GM23248 (cell line): ENCODE results near the gene APBA3. TPM values are rescaled to one million over a fixed set of nuclear protein-coding genes. Genes with fewer than 3 reads are reported as not detected.

ENCODE experiments used
- DNase-seq: peaks from one replicate; pipeline ENCODE4 v3.0.0-alpha.2; 2015
- H2AFZ ChIP-seq: fragments of 200-600 bp; sonication (generic); 2 replicates; pipeline ENCODE4 v1.6.1; 2016; ENCODE audit warnings: antibody characterized with exemption
- H3F3A ChIP-seq: fragments of 200-600 bp; sonication (generic); 2 replicates; pipeline ENCODE4 v1.6.1; 2016; ENCODE audit warnings: mild to moderate bottlenecking, antibody characterized with exemption, mixed run types; ENCODE audit not compliant: insufficient read depth
- H3K27ac ChIP-seq: fragments of 200-600 bp; sonication (generic); 2 replicates; pipeline ENCODE4 v1.5.1; 2016; ENCODE audit warnings: mild to moderate bottlenecking
- H3K27me3 ChIP-seq: fragments of 200-600 bp; sonication (generic); replicated peaks from 2 replicates; pipeline ENCODE4 v1.6.1; 2016; ENCODE audit warnings: mild to moderate bottlenecking; ENCODE audit not compliant: insufficient read depth
- H3K36me3 ChIP-seq: fragments of 200-600 bp; sonication (generic); 2 replicates; pipeline ENCODE4 v1.6.1; 2016; ENCODE audit warnings: low read depth, mild to moderate bottlenecking
- H3K4me1 ChIP-seq: fragments of 200-600 bp; sonication (generic); 2 replicates; pipeline ENCODE4 v1.6.1; 2016; ENCODE audit warnings: mild to moderate bottlenecking; ENCODE audit not compliant: insufficient read depth
- H3K4me2 ChIP-seq: fragments of 200-600 bp; sonication (generic); one replicate; pipeline ENCODE4 v1.6.1; 2016; ENCODE audit warnings: mild to moderate bottlenecking; ENCODE audit not compliant: unreplicated experiment
- H3K4me3 ChIP-seq: fragments of 200-600 bp; sonication (generic); 2 replicates; pipeline ENCODE4 v1.5.1; 2016; ENCODE audit warnings: mild to moderate bottlenecking
- H3K79me2 ChIP-seq: fragments of 200-600 bp; sonication (generic); 2 replicates; pipeline ENCODE4 v1.6.1; 2016; ENCODE audit warnings: mild to moderate bottlenecking; ENCODE audit not compliant: insufficient read depth
- H3K9ac ChIP-seq: fragments of 200-600 bp; sonication (generic); 2 replicates; pipeline ENCODE4 v1.6.1; 2016; ENCODE audit warnings: mild to moderate bottlenecking
- H3K9me2 ChIP-seq: fragments of 200-600 bp; sonication (generic); 2 replicates; pipeline ENCODE4 v1.6.1; 2016; ENCODE audit warnings: mixed run types, mild to moderate bottlenecking, moderate library complexity; ENCODE audit not compliant: insufficient read depth
- H3K9me3 ChIP-seq: fragments of 200-600 bp; sonication (generic); one replicate; pipeline ENCODE4 v1.6.1; 2017; ENCODE audit warnings: low read depth
- H4K20me1 ChIP-seq: fragments of 200-600 bp; sonication (generic); 2 replicates; pipeline ENCODE4 v1.6.0; 2016; ENCODE audit not compliant: insufficient read depth
- EZH2 ChIP-seq: fragments of 200-600 bp; sonication (generic); IDR thresholded peaks from 2 replicates; pipeline ENCODE4 v1.6.1; 2018; ENCODE audit warnings: antibody characterized with exemption, mild to moderate bottlenecking; ENCODE audit not compliant: insufficient read depth, poor library complexity, severe bottlenecking
- EZH2phosphoT487 ChIP-seq: fragments of 200-600 bp; sonication (generic); IDR thresholded peaks from 2 replicates; pipeline ENCODE4 v1.6.1; 2018; ENCODE audit warnings: antibody characterized with exemption, moderate library complexity, mild to moderate bottlenecking, low read depth; ENCODE audit not compliant: insufficient read depth
- WGBS, 2 experiments: methylation state at CpG; one replicate each; pipeline ENCODE4 v1.1.6; 2015 to 2017; ENCODE audit warnings: low lambda C conversion rate in 2 of 2, low coverage in 1 of 2; ENCODE audit errors: missing lambda C conversion rate in 2 of 2; 5-methylcytosine and 5-hydroxymethylcytosine counted together
- in situ Hi-C: fragments of 300-500 bp; cut with MboI; formaldehyde crosslinking; loops from 2 replicates; pipeline ENCODE4 v1.15.0; 2020
- polyA plus RNA-seq: library from polyadenylated mRNA; unstranded; fragments of >200 nt; fragmentation: Nextera tagmentation; extraction: Ambion mirVana; gene quantifications from 2 replicates; pipeline ENCODE4 v1.2.1, GENCODE V29; 2016
- total RNA-seq: library from RNA; depleted of rRNA; stranded (reverse); fragments of >200 nt; shearing (Covaris generic); gene quantifications from 2 replicates; pipeline ENCODE4 v1.2.3, GENCODE V29; 2014

The APBA3 gene
- total and polyA plus RNA-seq, 2 experiments from 2014 or later, result 16.9 to 28.3 TPM

DNA sequence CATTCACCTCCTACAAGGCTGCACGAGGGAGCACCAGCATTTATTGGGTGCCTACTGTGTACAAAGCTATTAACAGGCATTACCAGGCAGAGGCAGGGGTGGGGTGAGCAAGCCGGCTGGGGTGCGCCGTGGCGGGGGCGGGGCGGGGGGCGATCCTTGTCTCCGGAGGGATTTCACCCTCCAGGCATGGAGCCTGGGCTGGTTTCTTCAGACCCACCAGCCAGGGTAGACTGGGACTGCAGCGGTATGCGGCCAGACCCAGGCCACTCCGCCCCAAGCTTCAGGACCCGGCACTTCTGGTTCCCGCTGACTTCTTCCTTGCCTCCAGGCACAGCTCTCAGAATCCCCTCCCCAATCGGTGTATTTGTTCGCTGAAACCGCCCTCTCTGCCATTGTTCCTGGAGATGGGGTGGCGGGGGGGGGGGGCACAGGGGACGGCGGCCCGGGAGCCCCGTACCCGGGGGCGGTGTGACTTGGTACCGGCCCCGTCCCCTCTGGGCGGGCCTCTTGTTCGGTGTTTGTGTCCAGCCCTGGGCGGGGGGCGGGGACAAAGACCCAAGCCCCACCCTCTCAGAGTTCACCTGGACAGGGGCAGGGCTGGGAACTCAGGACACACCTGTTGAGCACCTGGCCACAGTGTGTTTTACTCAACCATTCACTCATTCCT is 38.9 kb downstream of the APBA3 start:
- no peaks in the 10 kb centered on the region for H3K9me2 ChIP-seq
- no peak overlapping the region for H3K4me3 ChIP-seq
- in situ Hi-C loops, result no loop called here
- H3K27ac ChIP-seq, result no peak overlapping the region
- 3 to 5% methylated on average over 23 to 26 of the region's 30 CpGs for WGBS, 2 experiments
- H3K9me3 ChIP-seq, result no peaks in the 10 kb centered on the region
- H3K9ac ChIP-seq, result no peak overlapping the region
- no peaks in the 10 kb centered on the region for H3K36me3 ChIP-seq
- no peak overlapping the region for H2AFZ ChIP-seq
- H4K20me1 ChIP-seq, result no peaks in the 10 kb centered on the region
- H3K27me3 ChIP-seq, result peaks cover 19% of the 10 kb centered on the region
- no peak overlapping the region for H3K4me2 ChIP-seq
- TF ChIP-seq EZH2phosphoT487, result no peak
- no peak for TF ChIP-seq EZH2
- DNase-seq, result no peak
- H3K4me1 ChIP-seq, result no peaks in the 10 kb centered on the region
- H3K79me2 ChIP-seq, result no peaks in the 10 kb centered on the region
- no peaks in the 10 kb centered on the region for H3F3A ChIP-seq

- Histone ChIP-seq H3K9me2 (no peaks in the 10 kb centered on the region), H3K9me3 (no peaks in the 10 kb centered on the region), H3K79me2 (no peaks in the 10 kb centered on the region), H3K27ac (no peak overlapping the region), H3K4me2 (no peak overlapping the region), H3K4me3 (no peak overlapping the region), H3K4me1 (no peaks in the 10 kb centered on the region), H3K9ac (no peak overlapping the region), H3K27me3 (peaks cover 19% of the 10 kb centered on the region), H3F3A (no peaks in the 10 kb centered on the region), H2AFZ (no peak overlapping the region), H3K36me3 (no peaks in the 10 kb centered on the region), H4K20me1 (no peaks in the 10 kb centered on the region)
- DNase-seq, result no peak
- 1 to 2% methylated on average over 23 to 25 of the region's 26 CpGs for WGBS, 2 experiments
- TF ChIP-seq EZH2 (peak; percentile 79), EZH2phosphoT487 (no peak)
- in situ Hi-C loops, result no loop called here
Measured at GRCh38 chr19:3721887-3722442, 39.5 kb downstream of the APBA3 start.

DNA sequence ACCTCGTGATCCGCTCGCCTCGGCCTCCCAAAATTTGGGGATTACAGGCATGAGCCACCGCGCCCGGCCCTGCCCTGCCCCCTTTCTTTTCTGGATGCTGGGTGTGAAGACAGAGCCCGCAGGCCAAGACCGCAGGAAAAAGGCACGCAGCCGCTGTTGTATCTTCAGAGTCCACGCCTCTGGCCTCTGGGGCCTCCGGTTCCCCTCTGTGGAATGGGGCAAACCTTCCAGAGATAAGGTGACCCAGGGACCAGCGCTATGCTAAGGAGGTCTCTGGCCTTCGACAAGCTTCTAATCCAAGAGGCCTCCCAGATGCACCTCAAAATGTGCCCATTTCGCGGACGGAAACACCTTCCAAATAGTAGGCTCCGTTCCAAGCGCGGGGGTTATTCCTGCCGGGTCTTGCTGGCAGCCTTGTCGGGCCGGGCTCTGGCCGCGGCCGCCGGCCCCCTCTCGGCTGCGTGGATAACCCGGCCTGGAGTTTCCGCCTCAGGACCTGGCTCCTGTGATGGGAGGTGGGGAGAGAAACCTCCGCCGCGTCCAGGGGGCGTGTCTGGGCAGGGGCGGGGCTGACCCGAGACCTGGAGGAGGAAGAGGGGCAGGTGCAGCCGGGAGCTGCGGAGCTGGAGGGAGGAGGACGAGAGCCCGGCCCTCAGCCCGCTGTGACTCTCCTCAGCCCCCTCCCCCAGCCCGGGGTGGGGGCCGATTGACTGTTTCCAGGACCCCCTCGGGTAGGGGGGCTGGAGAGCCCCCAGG is 40.2 kb downstream of the APBA3 start:
- Histone ChIP-seq H3K36me3 (no peaks in the 10 kb centered on the region), H3K9me3 (no peaks in the 10 kb centered on the region), H2AFZ (no peak overlapping the region), H3K27ac (no peak overlapping the region), H3K4me3 (no peak overlapping the region), H4K20me1 (no peaks in the 10 kb centered on the region), H3K4me2 (no peak overlapping the region), H3K9me2 (no peaks in the 10 kb centered on the region), H3K9ac (no peak overlapping the region), H3F3A (no peaks in the 10 kb centered on the region), H3K27me3 (peaks cover 19% of the 10 kb centered on the region), H3K4me1 (no peaks in the 10 kb centered on the region), H3K79me2 (no peaks in the 10 kb centered on the region)
- in situ Hi-C loops, result no loop called here
- 18 to 23% methylated on average over 36 to 41 of the region's 46 CpGs for WGBS, 2 experiments
- DNase-seq, result peak; percentile 87
- TF ChIP-seq EZH2 (no peak), EZH2phosphoT487 (no peak)

DNA sequence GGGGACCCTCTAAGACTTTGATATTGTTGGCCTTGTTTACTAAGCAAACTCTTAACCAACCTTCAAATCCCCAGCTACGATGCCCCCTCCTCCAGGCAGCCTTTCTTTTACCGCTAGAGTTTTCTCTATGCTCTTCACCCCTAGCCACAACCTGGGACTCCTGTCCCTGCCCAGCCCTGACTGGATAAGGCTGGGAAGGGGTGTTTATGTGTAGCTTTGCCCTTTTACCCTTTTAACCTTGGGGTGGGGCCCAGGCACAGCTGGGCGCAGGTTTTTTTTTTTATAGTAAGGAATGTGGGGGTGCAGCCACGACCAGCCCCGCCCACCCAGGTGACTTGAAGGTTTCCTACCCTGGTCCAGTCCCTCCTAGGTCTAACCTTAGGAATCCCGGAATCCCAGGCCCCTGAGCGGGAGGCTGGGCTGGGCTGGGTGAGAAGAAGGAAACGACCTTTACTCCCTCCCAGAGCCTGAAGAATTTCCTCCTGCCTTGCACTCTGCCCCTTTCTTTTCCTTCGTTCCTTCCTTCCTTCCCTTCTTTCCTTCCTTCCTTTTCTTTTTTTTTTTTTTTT is 41.1 kb downstream of the APBA3 start:
- WGBS, 2 experiments, result 15 to 19% methylated on average over 8 to 9 of the region's 9 CpGs

More for the DNA sequence above, 41.1 kb downstream of the APBA3 start:
- H4K20me1 ChIP-seq, result no peaks in the 10 kb centered on the region
- no peaks in the 10 kb centered on the region for H3K9me3 ChIP-seq
- H3F3A ChIP-seq, result no peaks in the 10 kb centered on the region
- no peak overlapping the region for H3K27ac ChIP-seq
- TF ChIP-seq EZH2 (no peak), EZH2phosphoT487 (no peak)
- H3K36me3 ChIP-seq, result no peaks in the 10 kb centered on the region
- in situ Hi-C loops, result no loop called here
- H3K4me3 ChIP-seq, result no peak overlapping the region
- no peak overlapping the region for H3K9ac ChIP-seq
- peaks cover 19% of the 10 kb centered on the region for H3K27me3 ChIP-seq
- no peak for DNase-seq
- H3K9me2 ChIP-seq, result no peaks in the 10 kb centered on the region
- no peaks in the 10 kb centered on the region for H3K4me1 ChIP-seq
- H3K4me2 ChIP-seq, result no peak overlapping the region
- no peak overlapping the region for H2AFZ ChIP-seq
- H3K79me2 ChIP-seq, result no peaks in the 10 kb centered on the region
